Stimulated activated CD4-positive, alpha-beta T cell treated with anti-CD3 and anti-CD28 coated beads, TNF-alpha, amount 100 ng/mL, for 1 hour (primary cell): ENCODE results near the gene KLHDC3.

ENCODE experiments used
- DNase-seq, 3 donors: peaks; one replicate each; pipeline ENCODE4 v3.0.0-alpha.2; 2020; ENCODE audit warnings: low read depth in 3 of 3, low spot score in 1 of 3

The KLHDC3 gene, protein sequence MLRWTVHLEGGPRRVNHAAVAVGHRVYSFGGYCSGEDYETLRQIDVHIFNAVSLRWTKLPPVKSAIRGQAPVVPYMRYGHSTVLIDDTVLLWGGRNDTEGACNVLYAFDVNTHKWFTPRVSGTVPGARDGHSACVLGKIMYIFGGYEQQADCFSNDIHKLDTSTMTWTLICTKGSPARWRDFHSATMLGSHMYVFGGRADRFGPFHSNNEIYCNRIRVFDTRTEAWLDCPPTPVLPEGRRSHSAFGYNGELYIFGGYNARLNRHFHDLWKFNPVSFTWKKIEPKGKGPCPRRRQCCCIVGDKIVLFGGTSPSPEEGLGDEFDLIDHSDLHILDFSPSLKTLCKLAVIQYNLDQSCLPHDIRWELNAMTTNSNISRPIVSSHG

DNA sequence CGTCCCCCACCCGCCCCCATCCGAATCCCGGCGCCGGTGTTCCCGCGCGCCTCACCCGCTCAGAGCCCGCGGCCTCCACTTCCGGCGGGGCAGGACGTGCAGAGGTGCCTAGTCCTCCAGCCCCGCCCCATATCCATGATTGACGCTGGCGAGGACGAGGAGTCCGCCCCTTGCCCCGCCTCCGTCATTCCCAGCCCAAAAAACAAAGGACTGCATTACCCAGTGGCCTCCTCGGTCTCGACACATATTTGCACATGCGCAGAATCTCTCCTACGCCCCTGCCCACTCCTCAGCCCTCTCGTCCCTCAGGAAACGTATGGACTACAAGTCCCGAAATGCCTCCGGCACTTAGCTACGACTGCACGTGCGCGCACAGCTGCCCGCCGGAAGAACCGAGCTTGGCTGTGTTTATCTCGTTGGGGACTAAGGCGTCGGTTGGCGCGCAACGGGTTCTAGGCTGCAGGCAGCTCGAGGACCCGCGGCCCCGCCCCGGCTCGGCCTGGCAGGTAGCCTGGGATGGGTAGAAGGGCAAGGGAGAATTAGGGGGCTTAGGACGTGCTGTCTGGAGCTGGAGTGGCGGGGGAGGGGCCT is at the start of gene KLHDC3, which contains the start of gene MEA1:
Gene KLHDC3, plus strand, starts transcription at position 407 of the 591 bp plus-strand sequence. CDS start 2,944 bp downstream, outside the sequence.
Gene MEA1, minus strand, starts transcription at position 104 of the 591 bp plus-strand sequence. CDS start 133 bp downstream, outside the sequence.
- peak; percentile 94 to 98 (median 97) for DNase-seq

DNA sequence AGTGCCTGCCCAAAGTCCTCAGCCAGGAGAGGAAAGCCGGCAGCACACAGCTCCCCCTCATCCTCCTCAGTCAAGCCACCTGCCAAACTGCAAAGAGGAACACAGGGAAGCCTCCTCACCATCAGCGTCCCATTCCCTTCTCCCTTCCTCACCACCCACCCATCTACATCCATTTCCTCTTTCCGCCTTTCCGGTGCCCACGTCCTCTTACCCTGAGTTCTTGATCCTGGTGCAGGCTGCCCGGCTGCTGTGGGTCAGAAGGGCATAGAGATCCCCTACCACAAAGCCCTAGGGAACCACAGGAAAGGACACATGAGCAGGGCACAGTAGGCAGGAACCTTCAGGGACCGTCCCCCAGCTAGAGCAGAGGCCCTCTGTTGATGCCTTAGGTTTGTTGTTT is 47.5 kb upstream of the KLHDC3 start:
- DNase-seq = no peak

DNA sequence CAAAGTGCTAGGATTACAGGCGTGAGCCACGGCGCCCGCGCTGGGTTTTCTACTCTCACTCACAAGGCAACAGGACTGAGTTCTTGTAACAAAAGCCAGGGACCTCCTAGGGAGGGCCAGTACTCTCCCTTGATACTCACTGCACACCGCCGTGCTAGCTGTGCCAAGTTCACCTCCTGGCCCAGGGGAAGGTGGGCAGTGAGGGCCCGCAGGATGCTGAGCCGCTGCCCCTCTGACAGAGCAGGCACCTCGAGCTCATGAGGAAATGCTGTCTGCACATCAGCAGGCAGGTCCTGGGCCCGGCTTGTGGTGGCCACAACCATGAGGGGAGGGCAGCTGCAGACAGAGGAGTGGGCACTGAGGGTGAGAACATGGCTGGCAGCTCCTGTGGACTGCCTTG is 46.8 kb upstream of the KLHDC3 start:
- DNase-seq = no peak

DNA sequence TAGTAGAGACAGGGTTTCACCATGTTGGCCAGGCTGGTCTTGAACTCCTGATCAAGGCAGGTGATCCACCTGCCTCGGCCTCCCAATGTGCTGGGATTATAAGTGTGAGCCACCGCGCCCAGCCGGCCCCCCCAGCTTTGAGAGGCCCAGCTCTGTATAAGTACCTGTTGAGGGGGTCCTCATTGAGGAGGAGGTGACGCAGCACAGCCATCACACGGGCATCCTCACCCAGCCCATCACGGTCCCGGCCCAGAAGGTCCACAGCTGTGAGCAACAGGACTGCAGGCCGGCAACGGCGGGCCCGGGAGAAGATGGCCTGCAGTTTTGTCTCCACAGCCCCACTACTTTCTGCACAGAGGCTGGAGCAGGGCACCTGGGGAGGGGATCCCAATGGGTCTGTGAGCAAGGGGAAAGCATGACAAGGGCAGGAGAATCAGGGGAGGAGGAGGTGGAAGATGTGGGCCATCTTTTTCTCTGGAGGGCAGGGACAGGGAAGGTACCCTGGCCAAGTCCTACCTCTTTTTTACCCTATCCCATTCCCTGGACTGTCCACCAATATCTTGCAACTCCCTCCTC is 45.8 kb upstream of the KLHDC3 start:
- DNase-seq = no peak

DNA sequence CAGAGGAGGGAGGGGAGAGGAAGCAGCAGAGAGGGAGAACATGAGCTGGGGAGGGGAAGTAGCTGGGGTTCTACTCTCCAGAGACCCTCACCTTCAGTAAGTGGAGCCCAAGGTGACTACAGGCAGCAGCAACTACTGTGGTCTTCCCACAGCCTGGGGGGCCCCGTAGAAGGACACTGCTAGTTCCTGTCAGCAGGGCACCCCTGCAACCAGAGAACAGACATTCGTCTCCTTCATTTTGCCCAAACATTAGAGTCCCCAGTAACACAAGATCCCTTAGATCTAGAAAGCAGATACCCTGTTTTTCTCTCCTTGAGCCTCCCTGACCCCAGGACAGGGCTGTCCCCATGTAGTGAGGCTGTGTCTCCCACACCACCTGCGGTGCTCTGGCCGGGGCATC is 45.3 kb upstream of the KLHDC3 start:
- no peak for DNase-seq

DNA sequence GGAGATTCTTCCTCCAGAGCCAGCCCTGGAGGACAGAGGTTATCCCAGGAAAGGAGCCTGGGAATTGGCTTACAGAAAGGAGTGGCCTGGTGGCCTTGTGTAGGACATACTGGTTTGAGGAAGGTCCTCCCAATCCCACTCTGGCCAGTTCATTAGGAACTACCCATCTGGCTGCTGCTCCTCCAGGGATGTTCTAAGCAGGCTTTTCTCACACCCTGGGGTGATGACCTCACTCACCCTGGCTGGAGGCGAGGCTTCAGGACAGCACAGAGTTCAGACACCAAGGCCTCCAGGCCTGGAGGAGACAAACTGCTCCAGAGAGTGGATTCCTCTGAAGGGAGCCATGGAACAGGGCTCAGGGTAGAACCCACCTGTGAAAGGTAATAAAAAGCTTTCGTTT is 44.6 kb upstream of the KLHDC3 start:
- DNase-seq = no peak

DNA sequence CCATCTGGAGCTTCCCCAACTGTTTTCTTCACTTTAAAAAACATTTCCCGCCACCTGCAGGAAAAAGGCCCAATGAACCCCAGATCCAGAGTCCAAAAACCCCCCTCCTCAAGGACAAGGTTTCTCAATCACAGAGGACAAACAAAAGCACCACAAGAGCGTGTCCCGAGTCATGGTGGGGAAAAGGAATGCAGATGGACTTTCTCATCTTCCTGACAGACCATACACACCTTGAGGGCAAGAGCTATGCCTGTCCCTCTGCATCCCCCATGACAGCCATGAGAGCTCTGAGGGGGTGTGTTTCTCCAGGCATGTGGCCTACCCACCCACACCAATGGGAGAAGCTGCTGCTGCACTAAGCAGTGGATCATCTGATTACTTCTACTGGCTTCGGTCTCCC is 44.1 kb upstream of the KLHDC3 start:
- DNase-seq = no peak

DNA sequence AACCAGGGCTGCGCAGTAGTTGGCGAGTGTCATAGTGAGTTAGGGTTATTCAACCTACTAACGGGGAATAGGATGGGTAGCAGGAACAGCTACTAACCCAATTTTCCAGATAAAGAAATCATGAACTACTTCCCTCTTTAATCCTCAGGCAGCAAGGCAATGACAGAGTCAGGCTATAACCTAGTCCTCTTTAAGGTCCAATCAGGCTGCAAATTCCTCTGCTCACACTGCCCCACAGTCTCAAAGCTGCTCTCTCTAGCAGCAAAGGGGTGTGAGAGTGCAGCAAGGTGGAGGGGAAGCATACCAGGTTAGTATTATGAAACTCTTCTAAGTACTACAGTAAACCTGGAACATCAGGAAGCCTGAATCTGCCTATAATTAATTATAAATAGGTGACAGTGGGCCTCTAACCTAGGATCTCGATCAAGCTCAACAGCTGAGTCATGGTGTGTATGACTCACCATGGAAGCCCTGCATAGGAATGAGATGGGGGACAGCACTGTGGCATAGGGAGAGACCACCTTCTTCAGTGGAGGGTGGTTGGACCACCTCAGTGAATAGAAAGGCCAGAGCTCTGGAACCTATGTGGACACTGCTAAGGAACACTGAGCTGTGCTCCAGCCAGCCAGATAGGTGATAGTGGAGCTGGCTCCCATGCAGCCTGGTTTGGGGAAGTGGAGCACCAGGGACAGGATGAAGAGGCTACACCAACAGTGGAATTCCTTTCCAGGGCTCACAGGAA is 43.0 kb upstream of the KLHDC3 start:
- DNase-seq = no peak

DNA sequence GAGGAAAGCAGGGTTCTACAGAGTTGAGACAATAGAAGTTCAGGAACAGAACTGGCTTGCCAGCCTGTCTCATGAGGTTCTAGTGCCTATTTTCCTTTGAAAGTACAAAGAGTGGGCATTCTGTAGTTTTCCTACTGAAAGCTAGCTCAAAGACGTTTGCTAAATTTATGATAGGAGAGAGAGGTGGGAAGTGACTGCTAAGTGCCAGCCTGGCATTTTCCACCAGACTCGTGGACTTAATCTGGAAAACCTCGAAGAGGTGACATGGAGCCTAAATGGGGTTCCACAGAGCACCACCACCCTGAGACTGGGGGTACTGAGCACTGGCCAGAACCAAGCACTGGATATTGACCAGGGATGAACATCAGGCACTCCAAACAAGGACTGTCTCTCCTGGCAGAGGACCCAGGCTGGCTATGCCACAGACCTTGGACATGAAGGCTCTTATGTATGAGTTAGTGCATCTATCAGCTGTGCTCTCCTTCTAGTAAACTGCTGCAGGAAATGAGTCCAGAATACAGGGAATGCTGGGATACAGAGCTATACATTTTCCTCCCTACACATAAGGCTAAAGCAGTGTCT is 42.2 kb upstream of the KLHDC3 start:
- no peak for DNase-seq

DNA sequence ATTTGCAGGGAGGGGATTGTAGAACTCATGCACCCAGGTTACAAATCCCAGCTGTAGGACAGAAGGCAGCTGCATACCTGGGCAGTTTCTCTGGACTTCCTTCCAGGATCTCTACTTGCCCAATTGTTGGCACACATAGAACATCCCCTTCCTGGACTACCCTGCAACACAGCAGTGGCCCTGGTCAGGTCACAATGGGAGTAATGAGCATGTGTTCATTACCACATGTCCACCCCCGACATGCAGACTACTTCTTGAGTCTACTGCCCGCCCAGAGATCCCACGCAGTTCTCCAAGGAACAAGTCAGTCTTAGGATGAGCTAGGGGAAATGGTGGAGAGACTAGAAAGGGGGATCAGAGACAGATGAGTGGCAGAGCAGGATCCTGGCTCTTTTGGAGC is 40.1 kb upstream of the KLHDC3 start:
- DNase-seq = no peak

DNA sequence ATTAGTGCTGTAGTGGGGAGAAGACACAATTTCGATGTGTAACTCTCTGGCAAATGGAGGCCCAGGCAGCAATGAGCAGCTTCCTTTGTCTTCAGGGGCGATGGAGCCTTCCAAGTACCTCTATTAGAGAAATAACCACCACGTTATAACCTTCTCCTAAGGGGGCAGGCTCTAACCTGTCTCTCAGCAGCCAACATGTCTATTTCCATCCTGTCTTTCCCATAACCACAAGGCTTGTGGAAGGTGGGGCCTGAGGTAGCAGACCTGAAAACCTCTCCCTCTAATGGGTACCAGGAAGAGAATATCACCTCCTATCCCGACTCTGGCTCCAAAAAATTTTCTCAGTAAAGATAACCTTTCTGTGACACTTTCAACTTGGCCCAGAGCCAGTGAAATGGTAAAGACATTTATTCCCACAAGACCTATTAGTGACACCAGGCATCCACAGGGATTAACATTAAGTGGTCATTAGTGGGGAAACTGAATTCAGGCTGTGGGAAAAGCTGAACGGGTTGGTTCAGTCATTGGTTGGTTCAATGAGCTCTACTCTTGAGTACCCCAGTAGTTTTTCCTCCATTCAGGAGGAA is 39.0 kb upstream of the KLHDC3 start:
- no peak for DNase-seq

DNA sequence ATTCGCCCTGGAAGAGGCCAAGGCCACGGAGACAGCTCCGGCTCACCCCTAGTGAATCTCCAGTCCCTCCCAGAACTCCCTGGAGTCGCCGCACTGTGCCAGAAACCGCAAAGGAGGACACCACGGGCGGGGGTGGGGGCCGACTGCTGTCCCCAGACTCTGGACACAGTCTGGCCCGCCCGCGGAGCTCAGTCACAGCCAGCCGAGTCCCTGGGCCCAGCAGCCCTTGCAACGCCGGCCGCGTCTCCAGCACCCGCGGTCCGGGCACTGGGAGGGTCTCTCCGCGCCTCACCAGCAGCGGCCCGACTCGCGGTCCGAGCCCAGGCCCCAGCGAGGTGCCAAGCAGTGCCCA is 35.6 kb upstream of the KLHDC3 start:
- no peak for DNase-seq

DNA sequence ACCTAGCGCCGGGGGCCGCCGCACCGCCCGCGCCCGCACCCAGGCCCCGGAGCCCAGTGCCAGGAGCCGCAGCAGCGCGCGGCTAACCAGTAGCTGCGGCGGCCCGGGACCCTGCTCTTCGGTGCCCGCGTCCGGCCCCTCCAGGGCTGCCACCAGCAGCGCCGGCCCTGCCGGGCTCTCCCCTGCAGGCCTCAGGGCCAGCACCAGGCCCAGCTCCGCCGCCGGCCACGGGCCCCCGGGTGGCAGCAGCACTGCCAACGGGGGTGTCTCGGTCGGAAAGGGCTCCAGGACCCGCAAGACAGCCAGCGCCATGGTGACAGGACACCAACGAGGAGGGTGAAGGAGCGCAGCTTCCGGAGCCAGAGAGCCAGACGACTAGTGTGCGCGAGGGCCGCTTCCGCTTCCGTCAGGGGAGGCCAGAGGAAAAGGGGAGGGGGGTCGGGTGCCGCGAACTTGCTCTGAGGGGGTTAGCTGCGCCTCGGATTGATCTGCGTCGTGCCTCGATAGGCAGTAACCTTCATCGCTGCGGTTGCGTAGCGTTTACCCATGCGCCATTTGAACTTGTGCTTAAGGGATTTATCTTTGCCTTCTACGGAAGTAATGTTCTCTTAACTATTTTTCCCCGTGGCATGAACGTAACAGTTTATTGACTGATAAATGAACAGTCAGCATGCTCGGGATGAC is 35.1 kb upstream of the KLHDC3 start, which contains the start of gene PEX6:
Gene PEX6, minus strand, starts transcription at position 343 of the 684 bp plus-strand sequence. Its CDS starts 31 bp downstream, at position 312.
- DNase-seq = peak; percentile 71 to 86 (median 78)

DNA sequence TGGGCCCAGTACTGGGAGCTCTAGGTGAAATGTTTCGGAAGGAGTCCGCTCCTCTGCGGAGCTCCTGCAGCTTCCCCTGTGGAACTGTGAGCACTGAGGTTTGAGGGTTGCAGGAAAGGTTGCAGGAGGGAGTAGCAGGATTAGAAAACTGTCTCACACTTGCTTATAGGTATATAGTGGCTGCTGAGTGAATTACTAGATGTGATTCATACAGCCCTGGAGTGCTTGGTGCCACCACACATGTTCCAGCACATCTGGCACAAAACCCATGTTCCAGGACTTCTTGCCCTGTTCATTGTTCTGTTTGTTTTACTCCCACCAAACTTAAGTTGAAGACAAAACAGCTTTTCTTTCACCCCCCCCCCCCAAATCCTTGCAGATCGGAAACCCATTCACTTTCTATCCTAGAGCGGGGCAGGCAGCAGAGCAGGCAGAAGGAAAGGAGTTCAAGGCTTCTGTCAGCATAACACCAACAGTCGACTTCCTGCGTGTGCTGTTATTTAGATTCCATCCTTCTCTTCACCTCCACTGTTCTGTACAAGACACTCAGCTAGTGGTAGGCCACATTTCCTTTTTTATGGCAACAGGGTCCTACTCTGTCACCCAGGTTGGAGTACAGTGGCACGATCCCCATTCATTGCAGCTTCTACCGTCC is 34.4 kb upstream of the KLHDC3 start:
- DNase-seq = no peak

DNA sequence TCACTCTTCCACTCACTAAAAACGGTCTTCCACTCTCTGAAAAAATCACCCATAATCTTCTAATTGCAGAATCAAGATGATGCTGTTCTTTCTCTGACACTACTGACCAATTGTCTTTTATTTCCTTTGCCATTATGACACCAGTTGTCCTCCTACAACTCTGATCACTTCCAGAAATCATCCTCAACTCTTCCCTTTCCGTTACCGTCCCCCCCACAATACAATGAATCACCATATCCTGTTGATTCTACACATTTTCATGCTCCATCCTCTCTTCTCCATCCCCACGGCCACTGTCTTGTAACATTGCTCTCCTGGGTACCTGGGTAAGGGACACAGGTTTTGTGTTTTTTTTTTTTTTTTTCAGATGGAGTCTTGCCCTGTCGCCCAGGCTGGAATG is 32.2 kb upstream of the KLHDC3 start:
- DNase-seq = no peak

DNA sequence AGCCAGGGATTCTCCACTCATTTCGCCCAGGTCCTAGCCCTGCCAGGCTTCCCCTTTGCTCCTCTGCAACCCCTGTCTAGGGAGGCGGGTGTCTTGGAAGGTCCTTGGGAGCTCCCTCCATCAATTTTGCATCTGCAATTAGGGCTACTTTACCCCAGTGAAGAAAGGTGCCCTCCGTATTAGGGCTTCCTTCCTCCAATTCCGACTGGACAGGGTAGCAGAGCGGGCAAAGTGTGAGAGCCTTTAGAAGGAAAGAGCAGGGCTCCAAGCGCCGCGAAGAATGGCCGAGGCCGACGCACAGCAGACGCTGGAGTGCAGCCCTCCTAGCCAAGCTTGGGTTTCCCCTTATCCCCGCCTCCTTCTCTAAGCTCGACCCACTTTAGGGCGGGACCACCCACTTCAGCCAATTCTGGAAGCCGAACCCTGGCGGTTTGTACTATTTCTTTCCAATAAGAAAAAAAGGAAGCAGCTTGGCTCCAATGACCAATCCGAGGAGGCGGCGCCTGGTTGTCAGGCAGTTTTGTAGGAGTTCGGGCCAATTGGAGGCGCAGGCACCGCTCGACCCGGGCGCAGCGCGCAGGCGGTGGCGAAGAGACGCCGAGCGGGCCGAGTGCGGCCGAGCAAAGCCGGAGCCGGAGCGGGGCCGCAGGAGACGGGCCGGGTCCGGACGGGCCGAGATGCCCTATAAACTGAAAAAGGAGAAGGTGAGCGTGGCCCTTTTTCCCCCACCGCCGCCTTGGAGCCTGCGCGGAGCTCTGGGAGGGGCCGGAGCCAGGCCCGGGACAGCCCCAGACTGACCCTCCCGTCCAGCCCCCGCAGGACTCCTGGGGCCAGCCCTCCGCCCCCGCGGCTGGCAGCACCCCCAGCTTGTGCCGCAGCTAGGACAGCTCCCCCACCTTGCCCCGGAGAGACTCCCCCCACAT is 29.8 kb upstream of the KLHDC3 start, which contains the start of gene PPP2R5D:
Gene PPP2R5D, plus strand, starts transcription at position 570 of the 923 bp plus-strand sequence. Its CDS starts 108 bp downstream, at position 678.
- DNase-seq = peak; percentile 88 to 92 (median 88)

DNA sequence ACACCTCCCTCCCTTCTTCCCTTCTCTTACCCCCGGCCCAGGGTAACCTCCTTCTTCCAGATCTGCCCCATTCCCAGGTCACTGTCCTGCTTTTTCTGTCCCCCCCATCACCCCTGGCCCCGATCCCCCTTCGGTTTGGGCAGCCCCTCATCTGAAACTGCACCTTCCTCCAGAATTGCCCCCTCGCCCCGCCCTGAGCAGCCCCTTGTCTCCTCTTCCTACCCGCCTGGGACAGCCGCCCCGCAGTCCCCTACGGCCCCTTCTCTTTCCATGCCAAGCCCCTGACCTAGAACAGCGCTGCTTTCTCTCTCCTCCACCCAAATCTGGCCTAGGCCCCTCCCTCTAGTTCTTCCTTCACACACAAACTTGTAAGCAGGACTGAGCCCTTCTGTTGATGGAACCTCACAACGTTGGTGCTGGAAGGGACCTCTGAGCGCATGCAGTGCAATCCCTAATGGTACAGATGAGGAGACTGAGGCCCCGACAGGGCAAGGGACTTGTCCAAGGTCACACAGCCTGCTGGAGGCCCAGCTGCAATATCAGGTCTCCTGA is 29.0 kb upstream of the KLHDC3 start:
- DNase-seq = no peak
